Stimulated activated CD8-positive, alpha-beta memory T cell treated with anti-CD3 and anti-CD28 coated beads, Interleukin-4, amount 100 ng/mL, for 48 hours (primary cell): ENCODE data around the gene DLGAP1.
"Not testable (repeated sequence)": the region's sequence is repeated elsewhere in the genome, so short reads cannot be mapped to it uniquely, and the experiment has no call there.

Experiments used
- DNase-seq: peaks from one replicate; pipeline ENCODE4 v3.0.0-alpha.2; 2020

DLGAP1 gene

GRCh38 chr18:3592864-3593263 is 862.2 kb downstream of the DLGAP1 start:
- DNase-seq: no peak

GRCh38 chr18:3590096-3590630 is 864.9 kb downstream of the DLGAP1 start:
- DNase-seq: no peak

- DNase-seq: peak; percentile 81
Measured at GRCh38 chr18:3585656-3586509, 869.2 kb downstream of the DLGAP1 start.

GRCh38 chr18:3584897-3585460 is 870.1 kb downstream of the DLGAP1 start:
- DNase-seq: no peak

- DNase-seq: no peak
Measured at GRCh38 chr18:3584266-3584861, 870.7 kb downstream of the DLGAP1 start.

- no peak for DNase-seq
Measured at GRCh38 chr18:3583873-3584247, 871.2 kb downstream of the DLGAP1 start.

GRCh38 chr18:3583106-3583872 is 871.8 kb downstream of the DLGAP1 start:
- DNase-seq: not testable (repeated sequence)

GRCh38 chr18:3581890-3582289 is 873.2 kb downstream of the DLGAP1 start:
- DNase-seq: no peak

GRCh38 chr18:3580523-3581025 is 874.5 kb downstream of the DLGAP1 start:
- DNase-seq: not testable (repeated sequence)

- no peak for DNase-seq
Measured at GRCh38 chr18:3579701-3580100, 875.4 kb downstream of the DLGAP1 start.

GRCh38 chr18:3578621-3579020 is 876.5 kb downstream of the DLGAP1 start:
- DNase-seq: no peak

- DNase-seq: no peak
Measured at GRCh38 chr18:3577281-3577855, 877.7 kb downstream of the DLGAP1 start.

GRCh38 chr18:3572761-3573160 is 882.3 kb downstream of the DLGAP1 start:
- no peak for DNase-seq

GRCh38 chr18:3566851-3567250 is 888.3 kb downstream of the DLGAP1 start:
- DNase-seq: no peak

GRCh38 chr18:3560755-3561154 is 894.4 kb downstream of the DLGAP1 start:
- DNase-seq: no peak

GRCh38 chr18:3554811-3555427 is 900.2 kb downstream of the DLGAP1 start:
- DNase-seq: no peak

- no peak for DNase-seq
Measured at GRCh38 chr18:3554091-3554601, 901.0 kb downstream of the DLGAP1 start.

GRCh38 chr18:3552305-3552704 is 902.8 kb downstream of the DLGAP1 start:
- no peak for DNase-seq

- DNase-seq: no peak
Measured at GRCh38 chr18:3547891-3548615, 907.1 kb downstream of the DLGAP1 start.

GRCh38 chr18:3546106-3546505 is 909.0 kb downstream of the DLGAP1 start:
- no peak for DNase-seq

- no peak for DNase-seq
Measured at GRCh38 chr18:3544537-3544936, 910.6 kb downstream of the DLGAP1 start.
